ENCODE data around the gene PLLP. TPM values are rescaled to one million over a fixed set of nuclear protein-coding genes. Genes with fewer than 3 reads are reported as not detected.
A peak's percentile ranks its signal among the peaks of the same experiment; 100 is the strongest.

The PLLP gene
- total RNA-seq, 3 donors from 2014 or later = 3.8 to 44.6 (median 7.9) TPM

DNA sequence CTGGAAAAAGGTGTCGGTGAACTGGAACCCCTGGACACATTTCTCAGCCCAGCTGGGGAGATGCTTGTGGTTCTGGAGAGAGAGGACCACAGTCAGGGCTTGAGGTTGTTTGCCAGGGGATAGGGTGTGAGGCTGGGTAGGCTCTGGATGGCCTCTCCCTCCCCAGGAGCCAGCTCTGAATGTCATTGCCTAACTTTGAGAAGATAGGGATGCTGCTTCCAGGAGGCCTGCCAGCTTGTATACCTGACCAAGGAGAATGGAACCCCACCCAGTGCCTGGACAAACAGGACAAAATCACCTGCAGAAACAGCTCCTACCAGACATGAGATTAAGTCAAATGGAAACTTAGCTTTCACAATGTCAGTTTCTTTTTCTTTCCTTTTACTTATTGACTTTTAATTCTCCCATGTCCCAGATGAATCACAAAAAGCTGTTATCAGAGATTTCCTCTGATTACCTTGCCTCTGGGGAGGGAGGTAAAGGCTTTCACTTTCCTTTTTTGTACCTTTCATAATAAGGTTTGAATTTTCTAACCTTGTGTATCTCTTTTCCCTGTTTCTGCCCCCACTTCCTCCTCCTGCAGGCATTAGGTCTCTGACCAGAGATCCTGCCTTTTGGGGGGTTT, 29.8 kb upstream of the PLLP start:
- TF ChIP-seq POLR2A (IDR thresholded peaks at IDR 0.05) (no peak), POLR2AphosphoS5 (IDR thresholded peaks at IDR 0.05) (no peak)
- TF ChIP-seq, protein P1, sequence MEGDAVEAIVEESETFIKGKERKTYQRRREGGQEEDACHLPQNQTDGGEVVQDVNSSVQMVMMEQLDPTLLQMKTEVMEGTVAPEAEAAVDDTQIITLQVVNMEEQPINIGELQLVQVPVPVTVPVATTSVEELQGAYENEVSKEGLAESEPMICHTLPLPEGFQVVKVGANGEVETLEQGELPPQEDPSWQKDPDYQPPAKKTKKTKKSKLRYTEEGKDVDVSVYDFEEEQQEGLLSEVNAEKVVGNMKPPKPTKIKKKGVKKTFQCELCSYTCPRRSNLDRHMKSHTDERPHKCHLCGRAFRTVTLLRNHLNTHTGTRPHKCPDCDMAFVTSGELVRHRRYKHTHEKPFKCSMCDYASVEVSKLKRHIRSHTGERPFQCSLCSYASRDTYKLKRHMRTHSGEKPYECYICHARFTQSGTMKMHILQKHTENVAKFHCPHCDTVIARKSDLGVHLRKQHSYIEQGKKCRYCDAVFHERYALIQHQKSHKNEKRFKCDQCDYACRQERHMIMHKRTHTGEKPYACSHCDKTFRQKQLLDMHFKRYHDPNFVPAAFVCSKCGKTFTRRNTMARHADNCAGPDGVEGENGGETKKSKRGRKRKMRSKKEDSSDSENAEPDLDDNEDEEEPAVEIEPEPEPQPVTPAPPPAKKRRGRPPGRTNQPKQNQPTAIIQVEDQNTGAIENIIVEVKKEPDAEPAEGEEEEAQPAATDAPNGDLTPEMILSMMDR (IDR thresholded peaks at IDR 0.05) = no peak
- no peak overlapping the region for H3K4me3 ChIP-seq
- intact Hi-C loops (cut with DNase I; ENCODE audit: low total_unique reads) = no loop called here
- no peaks in the 10 kb centered on the region for H3K27me3 ChIP-seq
- no peaks in the 10 kb centered on the region for H3K4me1 ChIP-seq
- DNase-seq (ENCODE audit: low spot score in 2 of 2) = peak in 1 of 2 donors; percentile 15
- no peak overlapping the region for H3K27ac ChIP-seq
- no peaks in the 10 kb centered on the region for H3K36me3 ChIP-seq
- no peaks in the 10 kb centered on the region for H3K9me3 ChIP-seq

DNA sequence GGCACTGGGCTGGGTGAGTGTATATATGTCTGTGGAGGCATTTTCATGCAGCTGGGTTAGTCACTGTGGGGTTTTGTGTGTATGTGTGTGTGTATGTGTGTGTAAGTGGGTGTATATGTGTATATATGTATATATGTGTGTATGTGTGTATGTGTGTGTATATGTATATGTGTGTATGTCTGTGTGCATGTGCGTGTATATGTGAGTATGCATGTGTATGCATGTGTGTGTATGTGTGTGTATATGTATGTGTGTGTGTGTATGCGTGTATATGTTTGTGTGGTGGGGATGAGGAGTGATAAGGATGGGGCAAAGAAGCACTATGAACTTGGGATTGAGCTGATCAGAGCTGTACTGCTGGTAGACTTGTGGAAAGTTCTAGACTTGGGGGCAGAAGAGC, 29.0 kb upstream of the PLLP start:
- no peaks in the 10 kb centered on the region for H3K36me3 ChIP-seq
- no peaks in the 10 kb centered on the region for H3K27me3 ChIP-seq
- no peak overlapping the region for H3K27ac ChIP-seq
- intact Hi-C loops (cut with DNase I; ENCODE audit: low total_unique reads) = no loop called here
- DNase-seq (ENCODE audit: low spot score in 2 of 2) = no peak
- no peaks in the 10 kb centered on the region for H3K4me1 ChIP-seq
- no peak overlapping the region for H3K4me3 ChIP-seq
- H3K9me3 ChIP-seq = no peaks in the 10 kb centered on the region
- TF ChIP-seq, protein P1 (IDR thresholded peaks at IDR 0.05) = no peak
- TF ChIP-seq POLR2AphosphoS5 (IDR thresholded peaks at IDR 0.05) (no peak), POLR2A (IDR thresholded peaks at IDR 0.05) (no peak)

DNA sequence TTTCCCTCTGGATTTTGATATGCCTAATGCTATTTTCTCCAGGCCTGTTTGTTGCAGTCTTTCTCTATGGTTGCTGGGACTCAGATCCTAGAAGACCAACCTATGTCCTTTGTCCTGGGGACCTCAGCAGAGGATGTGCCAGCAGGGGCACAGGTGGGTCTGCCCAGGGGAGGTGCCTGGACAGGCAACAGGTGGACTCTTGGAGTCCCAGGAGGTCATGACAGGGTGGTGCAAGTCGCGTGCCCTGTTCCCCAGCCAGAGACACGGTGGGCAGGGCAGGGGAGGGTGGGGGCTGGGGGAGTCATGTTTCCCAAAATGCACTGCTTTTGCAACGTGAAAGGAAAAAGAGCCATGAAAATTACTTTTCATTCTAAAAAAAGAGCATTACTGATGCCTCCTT, 26.3 kb upstream of the PLLP start:
- no peaks in the 10 kb centered on the region for H3K36me3 ChIP-seq
- no peaks in the 10 kb centered on the region for H3K9me3 ChIP-seq
- DNase-seq (ENCODE audit: low spot score in 2 of 2) = peak in 1 of 2 donors; percentile 8
- H3K27ac ChIP-seq = no peak overlapping the region
- TF ChIP-seq POLR2A (IDR thresholded peaks at IDR 0.05) (no peak), POLR2AphosphoS5 (IDR thresholded peaks at IDR 0.05) (no peak)
- no peak overlapping the region for H3K4me3 ChIP-seq
- intact Hi-C loops (cut with DNase I; ENCODE audit: low total_unique reads) = no loop called here
- no peaks in the 10 kb centered on the region for H3K27me3 ChIP-seq
- H3K4me1 ChIP-seq = no peaks in the 10 kb centered on the region

- H3K36me3 ChIP-seq = no peaks in the 10 kb centered on the region
- H3K4me3 ChIP-seq = no peak overlapping the region
- intact Hi-C loops (cut with DNase I; ENCODE audit: low total_unique reads) = no loop called here
- no peaks in the 10 kb centered on the region for H3K27me3 ChIP-seq
- peak in 1 of 2 donors; percentile 15 for DNase-seq (ENCODE audit: low spot score in 2 of 2)
- peaks cover 0 to 10% of the 10 kb centered on the region in 2 donors for H3K4me1 ChIP-seq
- no peaks in the 10 kb centered on the region for H3K9me3 ChIP-seq
- TF ChIP-seq POLR2A (IDR thresholded peaks at IDR 0.05) (no peak), POLR2AphosphoS5 (IDR thresholded peaks at IDR 0.05) (no peak)
- TF ChIP-seq, protein P1 (IDR thresholded peaks at IDR 0.05) = no peak
- H3K27ac ChIP-seq = no peak overlapping the region
Observed at GRCh38 chr16:57308041-57308440, 23.6 kb upstream of the PLLP start.

GRCh38 chr16:57307365-57307764, 22.9 kb upstream of the PLLP start:
- Histone ChIP-seq H3K36me3 (no peaks in the 10 kb centered on the region), H3K4me1 (peaks cover 0 to 10% of the 10 kb centered on the region in 2 donors), H3K9me3 (no peaks in the 10 kb centered on the region), H3K27ac (no peak overlapping the region), H3K4me3 (no peak overlapping the region), H3K27me3 (no peaks in the 10 kb centered on the region)
- intact Hi-C loops (cut with DNase I; ENCODE audit: low total_unique reads) = no loop called here
- DNase-seq (ENCODE audit: low spot score in 2 of 2) = peak in 1 of 2 donors; percentile 7
- TF ChIP-seq POLR2AphosphoS5 (IDR thresholded peaks at IDR 0.05) (no peak), POLR2A (IDR thresholded peaks at IDR 0.05) (no peak)
- TF ChIP-seq, protein P1 (IDR thresholded peaks at IDR 0.05) = no peak
